GM10847 (cell line): ENCODE results near the gene SLC9A5.

Experiments used
- POLR2A ChIP-seq: IDR thresholded peaks from 2 replicates; pipeline ENCODE4 v1.6.1; 2011; ENCODE audit not compliant: insufficient read length; ENCODE audit errors: extremely low read depth

SLC9A5 gene

GRCh38 chr16:67277999-67278772 lies 29.4 kb downstream of the SLC9A5 start:
- TF ChIP-seq POLR2A: no peak

GRCh38 chr16:67278773-67279295 lies 30.1 kb downstream of the SLC9A5 start:
- no peak for TF ChIP-seq POLR2A

GRCh38 chr16:67279296-67280089 lies 30.7 kb downstream of the SLC9A5 start, which contains the start of gene PLEKHG4:
TSS of gene PLEKHG4 (plus strand) at chr16:67279532. CDS start at chr16:67280045, 513 bp downstream.
- peak; percentile 25 for TF ChIP-seq POLR2A

- no peak for TF ChIP-seq POLR2A
Observed at GRCh38 chr16:67280090-67281015, 31.6 kb downstream of the SLC9A5 start.

- TF ChIP-seq POLR2A: no peak
Observed at GRCh38 chr16:67281536-67282446, 33.0 kb downstream of the SLC9A5 start.

GRCh38 chr16:67282447-67282805 lies 33.6 kb downstream of the SLC9A5 start:
- TF ChIP-seq POLR2A: no peak

GRCh38 chr16:67283039-67283825 lies 34.5 kb downstream of the SLC9A5 start:
- TF ChIP-seq POLR2A: no peak

- TF ChIP-seq POLR2A: no peak
Observed at GRCh38 chr16:67283826-67284555, 35.2 kb downstream of the SLC9A5 start.

- TF ChIP-seq POLR2A: no peak
Observed at GRCh38 chr16:67284699-67285646, 36.2 kb downstream of the SLC9A5 start.

- no peak for TF ChIP-seq POLR2A
Observed at GRCh38 chr16:67286441-67287235, 37.9 kb downstream of the SLC9A5 start.

- TF ChIP-seq POLR2A: no peak
Observed at GRCh38 chr16:67287960-67288359, 39.2 kb downstream of the SLC9A5 start.
